ENCODE results near the gene SCT.

Gene SCT

DNA sequence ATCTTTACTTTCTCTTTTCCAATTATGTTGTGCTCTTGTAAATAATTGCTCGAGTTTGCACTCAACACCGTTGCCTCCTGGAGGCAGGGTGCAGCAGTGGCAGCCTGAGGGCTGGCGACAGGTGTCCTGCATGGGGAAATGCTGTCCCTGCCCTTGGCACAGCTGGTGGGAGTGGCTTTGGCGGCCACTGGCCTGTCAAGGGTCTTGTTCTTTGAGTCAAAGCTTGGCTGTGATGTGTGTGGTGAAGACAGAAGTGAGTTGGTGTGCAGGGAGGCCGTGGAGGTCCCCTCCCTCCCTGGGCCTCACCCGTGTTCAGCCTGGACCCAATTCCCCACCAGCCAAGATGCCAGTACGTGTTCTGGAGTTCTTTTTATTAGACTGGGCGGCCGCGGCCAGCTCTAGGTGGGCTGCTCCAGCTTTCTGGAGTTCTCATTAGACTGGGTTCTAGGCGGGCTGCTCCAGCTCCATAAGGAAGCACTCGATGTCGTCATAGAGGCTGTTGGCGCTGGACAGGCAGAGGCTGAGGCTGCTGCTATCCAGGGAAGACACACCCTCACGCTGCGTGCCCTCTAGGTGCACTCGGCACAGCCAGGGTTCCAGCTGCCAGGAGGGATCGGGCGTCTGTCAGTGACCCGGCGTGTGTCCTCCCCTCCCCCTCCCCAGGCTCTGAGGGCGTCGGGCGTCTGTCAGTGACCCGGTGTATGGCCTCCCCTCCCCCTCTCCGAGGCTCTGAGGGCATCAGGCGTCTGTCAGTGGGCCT lies 14.6 kb downstream of the SCT start:
- H3K56ac ChIP-seq (ENCODE audit: low read length): no peak overlapping the region
- WGBS (ENCODE audit: extremely low coverage, insufficient coverage, low lambda C conversion rate): no CpG with 5 or more reads among the region's 27 CpGs
- no peak overlapping the region for H3K18ac ChIP-seq (ENCODE audit: low read length)
- H3K79me2 ChIP-seq (ENCODE audit: control insufficient read depth, insufficient read depth, low read length): no peaks in the 10 kb centered on the region
- no peaks in the 10 kb centered on the region for H3K27me3 ChIP-seq (ENCODE audit: insufficient read depth, low read length, poor library complexity)
- no peak overlapping the region for H3K27ac ChIP-seq (ENCODE audit: low read depth, low read length)
- peak; percentile 45 for DNase-seq
- H3K4me2 ChIP-seq (ENCODE audit: low read length): no peak overlapping the region
- no peak overlapping the region for H2BK5ac ChIP-seq (ENCODE audit: low read length)
- no peak overlapping the region for H3K9ac ChIP-seq (ENCODE audit: low read length)
- no peak overlapping the region for H4K5ac ChIP-seq (ENCODE audit: low read length)
- peaks cover 2% of the 10 kb centered on the region for H3K79me1 ChIP-seq (ENCODE audit: low read length)
- peaks cover 8% of the 10 kb centered on the region for H3K36me3 ChIP-seq (ENCODE audit: control insufficient read depth, insufficient read depth, low read length)
- H3K4me3 ChIP-seq (ENCODE audit: low read length): no peak overlapping the region
- H4K8ac ChIP-seq (ENCODE audit: low read depth, low read length): no peak overlapping the region
- no peak overlapping the region for H3K4ac ChIP-seq (ENCODE audit: low read depth, low read length)
- no peak overlapping the region for H2BK120ac ChIP-seq (ENCODE audit: low read depth, low read length)
- no peak overlapping the region for H2AK5ac ChIP-seq (ENCODE audit: low read length)
- H3K23ac ChIP-seq (ENCODE audit: low read length): no peak overlapping the region
- H3K4me1 ChIP-seq (ENCODE audit: control insufficient read depth, low read depth, low read length): no peaks in the 10 kb centered on the region
- no peak overlapping the region for H2BK15ac ChIP-seq (replicated peaks; ENCODE audit: low read depth)

DNA sequence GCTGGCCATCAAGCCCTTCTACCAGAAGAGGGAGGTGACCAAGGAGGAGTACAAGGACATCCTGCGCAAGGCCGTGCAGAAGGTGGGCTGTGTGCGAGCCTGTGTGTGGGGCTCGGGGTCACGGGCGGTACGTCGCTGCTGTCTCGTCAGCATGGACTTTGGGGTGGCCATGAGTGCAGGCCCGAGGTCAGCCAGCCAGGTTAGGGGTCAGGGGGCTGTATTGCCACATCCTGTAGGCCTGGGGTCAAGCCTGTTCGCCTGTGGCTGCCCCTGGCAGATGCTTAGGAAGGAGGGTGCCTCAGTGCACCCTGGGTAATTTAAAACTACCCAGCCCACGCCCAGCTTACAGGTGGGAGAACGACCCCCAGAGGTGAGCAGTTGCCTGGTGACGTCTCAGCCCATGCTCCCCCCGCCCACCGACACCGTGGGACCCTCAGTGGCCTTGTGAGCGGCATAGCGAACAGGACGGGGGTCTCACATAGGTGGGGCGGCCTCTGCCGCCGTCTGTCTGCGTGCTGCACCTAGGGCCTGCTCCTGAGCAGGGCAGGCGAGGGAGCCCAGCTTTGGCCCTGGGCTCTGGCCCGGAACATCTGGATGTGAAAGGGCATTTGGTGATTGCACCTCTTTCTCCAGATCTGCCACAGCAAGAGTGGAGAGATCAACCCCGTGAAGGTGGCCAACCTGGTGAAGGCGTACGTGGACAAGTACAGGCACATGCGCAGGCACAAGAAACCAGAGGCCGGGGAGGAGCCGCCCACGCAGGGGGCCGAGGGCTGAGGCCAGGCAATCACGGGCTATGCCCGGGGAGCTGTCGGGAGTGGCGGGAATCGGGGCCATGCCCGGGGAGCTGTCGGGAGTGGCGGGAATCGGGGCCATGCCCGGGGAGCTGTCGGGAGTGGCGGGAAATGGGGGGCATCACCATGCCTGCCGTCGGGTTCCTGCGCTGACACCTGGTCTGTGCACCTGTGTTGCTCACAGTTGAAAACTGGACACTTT lies 15.7 kb downstream of the SCT start:
- no peak overlapping the region for H3K23ac ChIP-seq (ENCODE audit: low read length)
- H3K79me1 ChIP-seq (ENCODE audit: low read length): peaks cover 2% of the 10 kb centered on the region
- peaks cover 11% of the 10 kb centered on the region for H3K36me3 ChIP-seq (ENCODE audit: control insufficient read depth, insufficient read depth, low read length)
- no peak overlapping the region for H4K5ac ChIP-seq (ENCODE audit: low read length)
- H3K27ac ChIP-seq (ENCODE audit: low read depth, low read length): no peak overlapping the region
- no peak overlapping the region for H2BK5ac ChIP-seq (ENCODE audit: low read length)
- H3K56ac ChIP-seq (ENCODE audit: low read length): no peak overlapping the region
- no peak overlapping the region for H3K18ac ChIP-seq (ENCODE audit: low read length)
- no peak overlapping the region for H2BK15ac ChIP-seq (replicated peaks; ENCODE audit: low read depth)
- H3K4me3 ChIP-seq (ENCODE audit: low read length): no peak overlapping the region
- no peaks in the 10 kb centered on the region for H3K27me3 ChIP-seq (ENCODE audit: insufficient read depth, low read length, poor library complexity)
- H3K9ac ChIP-seq (ENCODE audit: low read length): no peak overlapping the region
- no peak overlapping the region for H3K4ac ChIP-seq (ENCODE audit: low read depth, low read length)
- no peak overlapping the region for H2AK5ac ChIP-seq (ENCODE audit: low read length)
- no peak for DNase-seq
- H3K4me1 ChIP-seq (ENCODE audit: control insufficient read depth, low read depth, low read length): no peaks in the 10 kb centered on the region
- H3K4me2 ChIP-seq (ENCODE audit: low read length): no peak overlapping the region
- H4K8ac ChIP-seq (ENCODE audit: low read depth, low read length): no peak overlapping the region
- H2BK120ac ChIP-seq (ENCODE audit: low read depth, low read length): no peak overlapping the region
- WGBS (ENCODE audit: extremely low coverage, insufficient coverage, low lambda C conversion rate): no CpG with 5 or more reads among the region's 49 CpGs
- H3K79me2 ChIP-seq (ENCODE audit: control insufficient read depth, insufficient read depth, low read length): no peaks in the 10 kb centered on the region

DNA sequence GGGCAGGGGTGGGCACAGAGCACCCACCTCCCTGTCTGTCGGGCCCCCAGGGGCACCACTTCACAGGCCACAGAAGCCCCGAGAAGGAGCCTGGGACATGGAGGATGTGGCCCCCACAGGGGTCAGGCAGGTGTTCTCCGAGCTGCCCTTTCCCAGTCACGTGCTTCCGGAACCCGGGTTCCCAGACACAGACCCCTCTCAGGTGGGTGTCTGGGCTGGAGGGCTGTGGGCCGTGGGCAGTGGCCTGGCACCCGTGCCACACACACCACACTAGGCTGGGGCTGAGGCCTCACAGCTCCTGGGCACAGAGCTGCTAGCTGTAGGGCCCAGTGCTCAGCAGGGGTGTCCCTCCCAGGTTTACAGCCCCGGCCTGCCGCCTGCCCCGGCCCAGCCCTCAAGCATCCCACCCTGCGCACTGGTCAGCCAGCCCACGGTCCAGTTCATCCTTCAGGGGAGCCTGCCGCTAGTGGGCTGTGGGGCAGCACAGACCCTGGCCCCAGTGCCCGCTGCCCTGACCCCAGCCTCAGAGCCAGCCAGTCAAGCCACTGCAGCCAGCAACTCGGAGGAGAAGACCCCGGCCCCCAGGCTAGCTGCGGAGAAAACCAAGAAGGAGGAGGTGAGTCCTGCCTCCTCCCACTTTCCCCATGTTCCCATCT lies 16.7 kb downstream of the SCT start:
- WGBS (ENCODE audit: extremely low coverage, insufficient coverage, low lambda C conversion rate): no CpG with 5 or more reads among the region's 18 CpGs
- H2BK120ac ChIP-seq (ENCODE audit: low read depth, low read length): no peak overlapping the region
- peaks cover 2% of the 10 kb centered on the region for H3K79me1 ChIP-seq (ENCODE audit: low read length)
- peaks cover 16% of the 10 kb centered on the region for H3K36me3 ChIP-seq (ENCODE audit: control insufficient read depth, insufficient read depth, low read length)
- H4K5ac ChIP-seq (ENCODE audit: low read length): no peak overlapping the region
- no peak overlapping the region for H2BK15ac ChIP-seq (replicated peaks; ENCODE audit: low read depth)
- H3K27me3 ChIP-seq (ENCODE audit: insufficient read depth, low read length, poor library complexity): no peaks in the 10 kb centered on the region
- no peak for DNase-seq
- no peak overlapping the region for H3K4ac ChIP-seq (ENCODE audit: low read depth, low read length)
- no peak overlapping the region for H2AK5ac ChIP-seq (ENCODE audit: low read length)
- no peaks in the 10 kb centered on the region for H3K4me1 ChIP-seq (ENCODE audit: control insufficient read depth, low read depth, low read length)
- H3K18ac ChIP-seq (ENCODE audit: low read length): no peak overlapping the region
- H4K8ac ChIP-seq (ENCODE audit: low read depth, low read length): no peak overlapping the region
- H2BK5ac ChIP-seq (ENCODE audit: low read length): no peak overlapping the region
- no peak overlapping the region for H3K56ac ChIP-seq (ENCODE audit: low read length)
- no peak overlapping the region for H3K9ac ChIP-seq (ENCODE audit: low read length)
- H3K4me2 ChIP-seq (ENCODE audit: low read length): no peak overlapping the region
- H3K23ac ChIP-seq (ENCODE audit: low read length): no peak overlapping the region
- no peaks in the 10 kb centered on the region for H3K79me2 ChIP-seq (ENCODE audit: control insufficient read depth, insufficient read depth, low read length)
- no peak overlapping the region for H3K27ac ChIP-seq (ENCODE audit: low read depth, low read length)
- H3K4me3 ChIP-seq (ENCODE audit: low read length): no peak overlapping the region

DNA sequence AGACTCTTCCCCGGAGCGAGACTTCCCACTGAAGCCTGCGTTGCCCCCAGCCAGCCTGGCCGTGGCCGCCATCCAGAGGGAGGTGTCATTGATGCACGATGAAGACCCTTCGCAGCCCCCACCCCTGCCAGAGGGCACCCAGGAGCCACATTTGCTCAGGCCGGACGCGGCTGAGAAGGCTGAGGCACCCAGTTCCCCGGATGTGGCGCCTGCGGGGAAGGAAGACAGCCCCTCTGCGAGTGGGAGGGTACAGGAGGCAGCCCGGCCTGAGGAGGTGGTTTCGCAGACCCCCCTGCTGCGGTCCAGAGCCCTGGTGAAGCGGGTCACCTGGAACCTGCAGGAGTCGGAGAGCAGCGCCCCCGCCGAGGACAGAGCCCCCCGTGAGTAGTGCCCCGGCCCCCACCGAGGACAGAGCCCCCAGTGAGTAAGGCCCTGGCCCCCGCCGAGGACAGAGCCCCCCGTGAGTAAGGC lies 17.6 kb downstream of the SCT start:
- Histone ChIP-seq H3K4me2 (ENCODE audit: low read length) (no peak overlapping the region), H3K79me1 (ENCODE audit: low read length) (peaks cover 2% of the 10 kb centered on the region), H3K18ac (ENCODE audit: low read length) (no peak overlapping the region), H4K8ac (ENCODE audit: low read depth, low read length) (no peak overlapping the region), H3K9ac (ENCODE audit: low read length) (no peak overlapping the region), H4K5ac (ENCODE audit: low read length) (no peak overlapping the region), H3K4ac (ENCODE audit: low read depth, low read length) (no peak overlapping the region), H3K23ac (ENCODE audit: low read length) (no peak overlapping the region), H3K36me3 (ENCODE audit: control insufficient read depth, insufficient read depth, low read length) (peaks cover 20% of the 10 kb centered on the region), H3K27me3 (ENCODE audit: insufficient read depth, low read length, poor library complexity) (no peaks in the 10 kb centered on the region), H3K79me2 (ENCODE audit: control insufficient read depth, insufficient read depth, low read length) (no peaks in the 10 kb centered on the region), H3K4me3 (ENCODE audit: low read length) (no peak overlapping the region), H2BK5ac (ENCODE audit: low read length) (no peak overlapping the region), H2BK15ac (replicated peaks; ENCODE audit: low read depth) (no peak overlapping the region), H3K4me1 (ENCODE audit: control insufficient read depth, low read depth, low read length) (no peaks in the 10 kb centered on the region), H2AK5ac (ENCODE audit: low read length) (no peak overlapping the region), H3K27ac (ENCODE audit: low read depth, low read length) (no peak overlapping the region), H2BK120ac (ENCODE audit: low read depth, low read length) (no peak overlapping the region), H3K56ac (ENCODE audit: low read length) (no peak overlapping the region)
- no CpG with 5 or more reads among the region's 28 CpGs for WGBS (ENCODE audit: extremely low coverage, insufficient coverage, low lambda C conversion rate)
- DNase-seq: no peak

DNA sequence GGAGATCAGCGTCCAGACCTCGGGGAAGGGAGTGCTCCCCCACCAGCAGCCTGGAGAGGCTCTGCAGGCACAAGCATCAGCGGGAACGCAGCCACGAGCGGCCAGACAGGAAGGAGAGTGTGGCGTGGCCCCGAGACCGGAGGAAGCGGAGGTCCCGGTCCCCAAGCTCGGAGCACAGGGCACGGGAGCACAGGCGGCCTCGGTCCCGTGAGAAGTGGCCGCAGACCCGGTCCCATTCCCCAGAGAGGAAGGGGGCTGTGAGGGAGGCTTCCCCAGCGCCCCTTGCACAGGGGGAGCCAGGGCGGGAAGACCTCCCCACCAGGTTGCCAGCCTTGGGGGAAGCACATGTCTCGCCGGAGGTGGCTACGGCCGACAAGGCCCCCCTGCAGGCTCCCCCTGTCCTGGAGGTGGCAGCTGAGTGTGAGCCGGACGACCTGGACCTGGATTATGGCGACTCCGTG lies 18.2 kb downstream of the SCT start:
- Histone ChIP-seq H2BK5ac (ENCODE audit: low read length) (no peak overlapping the region), H3K18ac (ENCODE audit: low read length) (no peak overlapping the region), H2BK15ac (replicated peaks; ENCODE audit: low read depth) (no peak overlapping the region), H2AK5ac (ENCODE audit: low read length) (no peak overlapping the region), H3K56ac (ENCODE audit: low read length) (no peak overlapping the region), H3K4me2 (ENCODE audit: low read length) (no peak overlapping the region), H3K4me3 (ENCODE audit: low read length) (no peak overlapping the region), H3K27me3 (ENCODE audit: insufficient read depth, low read length, poor library complexity) (no peaks in the 10 kb centered on the region), H3K4ac (ENCODE audit: low read depth, low read length) (no peak overlapping the region), H4K5ac (ENCODE audit: low read length) (no peak overlapping the region), H3K4me1 (ENCODE audit: control insufficient read depth, low read depth, low read length) (no peaks in the 10 kb centered on the region), H3K23ac (ENCODE audit: low read length) (no peak overlapping the region), H2BK120ac (ENCODE audit: low read depth, low read length) (no peak overlapping the region), H4K8ac (ENCODE audit: low read depth, low read length) (no peak overlapping the region), H3K9ac (ENCODE audit: low read length) (no peak overlapping the region), H3K79me2 (ENCODE audit: control insufficient read depth, insufficient read depth, low read length) (no peaks in the 10 kb centered on the region), H3K27ac (ENCODE audit: low read depth, low read length) (no peak overlapping the region), H3K36me3 (ENCODE audit: control insufficient read depth, insufficient read depth, low read length) (peaks cover 20% of the 10 kb centered on the region), H3K79me1 (ENCODE audit: low read length) (no peaks in the 10 kb centered on the region)
- DNase-seq: no peak
- WGBS (ENCODE audit: extremely low coverage, insufficient coverage, low lambda C conversion rate): no CpG with 5 or more reads among the region's 28 CpGs
